Common myeloid progenitor, CD34-positive (primary cell): ENCODE measurements around the gene CHRNG. TPM values are rescaled to one million over a fixed set of nuclear protein-coding genes. Genes with fewer than 3 reads are reported as not detected.

Experiments used
- CTCF ChIA-PET: fragments of 350-600 bp; sonication (Branson Sonifier 250); formaldehyde crosslinking; loops from one replicate; lab custom pipeline; 2021; ENCODE audit warnings: antibody characterized with exemption; lab: Charles Lee
- POLR2A ChIA-PET: fragments of 350-600 bp; sonication (Branson Sonifier 250); formaldehyde crosslinking; loops from one replicate; lab custom pipeline; 2021; ENCODE audit warnings: antibody characterized with exemption; lab: Charles Lee
- DNase-seq, 3 donors: peaks; one replicate each; pipeline versions ENCODE4 v3.0.0 to v3.0.0-alpha.2; 2013
- H3K27ac ChIP-seq, 2 experiments: 1 replicate in 1 of 2; 2 replicates in 1 of 2; pipeline ENCODE4 v1.7.0; 2013; ENCODE audit warnings: inconsistent platforms in 2 of 2, low read length in 2 of 2, mild to moderate bottlenecking in 2 of 2, low read depth in 1 of 2, moderate library complexity in 1 of 2; ENCODE audit not compliant: severe bottlenecking in 2 of 2, insufficient read depth in 1 of 2, poor library complexity in 1 of 2
- H3K27me3 ChIP-seq, 5 experiments: replicated peaks in 2 of 5; 1 replicate in 3 of 5; 2 replicates in 2 of 5; pipeline versions ENCODE4 v1.6.1 to v1.7.0; 2013; ENCODE audit warnings: low read length in 4 of 5, mild to moderate bottlenecking in 2 of 5, moderate library complexity in 2 of 5, inconsistent platforms in 1 of 5; ENCODE audit not compliant: insufficient read depth in 5 of 5, control insufficient read depth in 4 of 5
- H3K36me3 ChIP-seq, 4 experiments: 1 replicate in 2 of 4; 2 replicates in 2 of 4; pipeline versions ENCODE4 v1.6.1 to v1.7.0; 2013; ENCODE audit warnings: low read length in 3 of 4, control low read depth in 1 of 4, mild to moderate bottlenecking in 1 of 4; ENCODE audit not compliant: control insufficient read depth in 4 of 4, insufficient read depth in 4 of 4
- H3K4me1 ChIP-seq, 4 experiments: 1 replicate in 3 of 4; 2 replicates in 1 of 4; pipeline versions ENCODE4 v1.6.1 to v1.7.1; 2013; ENCODE audit warnings: low read length in 3 of 4, mild to moderate bottlenecking in 3 of 4, control low read depth in 1 of 4, inconsistent platforms in 1 of 4, moderate library complexity in 1 of 4; ENCODE audit not compliant: control insufficient read depth in 4 of 4, insufficient read depth in 4 of 4; ENCODE audit errors: control extremely low read depth in 1 of 4
- H3K4me3 ChIP-seq, 7 experiments: 1 replicate in 4 of 7; 2 replicates in 3 of 7; pipeline versions ENCODE4 v1.5.1 to v1.7.0; 2013; ENCODE audit warnings: mild to moderate bottlenecking in 7 of 7, low read length in 6 of 7, moderate library complexity in 6 of 7, inconsistent platforms in 2 of 7, low read depth in 2 of 7, control low read depth in 1 of 7; ENCODE audit not compliant: insufficient read depth in 4 of 7, control insufficient read depth in 1 of 7; ENCODE audit errors: extremely low read depth in 1 of 7
- H3K9me3 ChIP-seq, 5 experiments: 1 replicate in 4 of 5; 2 replicates in 1 of 5; pipeline versions ENCODE4 v1.6.1 to v1.7.1; 2013; ENCODE audit warnings: low read length in 4 of 5, mild to moderate bottlenecking in 2 of 5, inconsistent platforms in 1 of 5, low read depth in 1 of 5, moderate library complexity in 1 of 5; ENCODE audit not compliant: control insufficient read depth in 4 of 5, insufficient read depth in 2 of 5; ENCODE audit errors: control extremely low read depth in 1 of 5
- WGBS: methylation state at CpG from one replicate; pipeline ENCODE4 v1.1.5; 2013; ENCODE audit not compliant: insufficient coverage; 5-methylcytosine and 5-hydroxymethylcytosine counted together
- polyA plus RNA-seq: library from polyadenylated mRNA; unstranded; fragments of 120-200 nt; gene quantifications from one replicate; pipeline ENCODE4 v1.2.1, GENCODE V29; 2013

CHRNG gene
- 0.09 TPM for polyA plus RNA-seq

GRCh38 chr2:232539298-232540231 is at the start of gene CHRNG:
Gene CHRNG (plus strand): TSS chr2:232539692. CDS start chr2:232539748, 56 bp downstream.
- POLR2A ChIA-PET = no interaction called here
- no peak within 1 kb of the TSS for H3K4me3 ChIP-seq
- CTCF ChIA-PET = interaction anchor here (1.0 kb wide), 1 partner anchor 93 kb away, joined by 3 read pairs; no protein-coding TSS in a partner anchor
- peaks cover 0 to 2% (median 0%) of the 10 kb centered on the region in 4 experiments for H3K36me3 ChIP-seq
- DNase-seq = no peak
- WGBS = 68% methylated on average over 16 of the region's 23 CpGs
- H3K27me3 ChIP-seq = peaks cover 0 to 13% (median 3%) of the 10 kb centered on the region in 5 experiments
- H3K27ac ChIP-seq = no peak within 1 kb of the TSS
- H3K4me1 ChIP-seq = peaks cover 0 to 20% (median 7%) of the 10 kb centered on the region in 4 experiments
- H3K9me3 ChIP-seq = peaks cover 0 to 7% (median 6%) of the 10 kb centered on the region in 5 experiments

- H3K27me3 ChIP-seq = peaks cover 0 to 49% (median 22%) of the 10 kb centered on the region in 5 experiments
- no peaks in the 10 kb centered on the region for H3K9me3 ChIP-seq
- DNase-seq = no peak
- CTCF ChIA-PET = interaction anchor here (1.4 to 1.9 kb wide), 2 partner anchors 11 to 14 kb away, joined by 3 to 5 read pairs; no protein-coding TSS in a partner anchor
- no peak overlapping the region for H3K27ac ChIP-seq
- H3K36me3 ChIP-seq = no peaks in the 10 kb centered on the region
- H3K4me1 ChIP-seq = peaks cover 0 to 22% (median 14%) of the 10 kb centered on the region in 4 experiments
- H3K4me3 ChIP-seq = no peak overlapping the region
- 95% methylated on average over 26 of the region's 30 CpGs for WGBS
- POLR2A ChIA-PET = interaction anchor here (0.5 kb wide), 1 partner anchor 25 kb away, joined by 3 read pairs; no protein-coding TSS in a partner anchor
These were observed 49.0 kb upstream of the CHRNG start for GRCh38 chr2:232490221-232491138.

- POLR2A ChIA-PET = interaction anchor here (0.5 kb wide), 1 partner anchor 26 kb away, joined by 3 read pairs; no protein-coding TSS in a partner anchor
These were observed 48.2 kb upstream of the CHRNG start for GRCh38 chr2:232491139-232491780.

GRCh38 chr2:232492236-232492848 is 47.1 kb upstream of the CHRNG start:
- Histone ChIP-seq H3K4me3 (no peak overlapping the region), H3K27me3 (peaks cover 0 to 30% (median 17%) of the 10 kb centered on the region in 5 experiments), H3K27ac (no peak overlapping the region), H3K9me3 (no peaks in the 10 kb centered on the region), H3K4me1 (peaks cover 0 to 4% (median 1%) of the 10 kb centered on the region in 4 experiments), H3K36me3 (no peaks in the 10 kb centered on the region)
- DNase-seq = no peak
- ChIA-PET CTCF (interaction anchor here (1.2 kb wide), 1 partner anchor 44 kb away, joined by 3 read pairs; no protein-coding TSS in a partner anchor), POLR2A (no interaction called here)
- WGBS = 76% methylated on average over 6 of the region's 8 CpGs

More at GRCh38 chr2:232491139-232491780, 48.2 kb upstream of the CHRNG start:
- H3K36me3 ChIP-seq = no peaks in the 10 kb centered on the region
- no peak for DNase-seq
- no peak overlapping the region for H3K27ac ChIP-seq
- 97% methylated on average over 11 of the region's 12 CpGs for WGBS
- CTCF ChIA-PET = interaction anchor here (1.4 to 1.9 kb wide), 2 partner anchors 11 to 13 kb away, joined by 3 to 5 read pairs; no protein-coding TSS in a partner anchor
- H3K9me3 ChIP-seq = no peaks in the 10 kb centered on the region
- peaks cover 0 to 15% (median 11%) of the 10 kb centered on the region in 4 experiments for H3K4me1 ChIP-seq
- no peak overlapping the region for H3K4me3 ChIP-seq
- peaks cover 0 to 41% (median 21%) of the 10 kb centered on the region in 5 experiments for H3K27me3 ChIP-seq

- peaks cover 0 to 26% (median 17%) of the 10 kb centered on the region in 5 experiments for H3K27me3 ChIP-seq
- H3K36me3 ChIP-seq = no peaks in the 10 kb centered on the region
- ChIA-PET POLR2A (no interaction called here), CTCF (interaction anchor here (0.8 to 1.2 kb wide), 2 partner anchors 12 to 45 kb away, joined by 3 read pairs; no protein-coding TSS in a partner anchor)
- H3K27ac ChIP-seq = no peak overlapping the region
- H3K9me3 ChIP-seq = no peaks in the 10 kb centered on the region
- H3K4me1 ChIP-seq = no peaks in the 10 kb centered on the region
- H3K4me3 ChIP-seq = no peak overlapping the region
- WGBS = 91% methylated on average over 17 of the region's 24 CpGs
- DNase-seq = no peak
These were observed 46.4 kb upstream of the CHRNG start for GRCh38 chr2:232492963-232493700.
